Fibroblast of mammary gland (primary cell): ENCODE data around the gene MOB4.
A peak's percentile ranks its signal among the peaks of the same experiment; 100 is the strongest.
"Not testable (repeated sequence)": the region's sequence is repeated elsewhere in the genome, so short reads cannot be mapped to it uniquely, and the experiment has no call there.

Experiments used
- DNase-seq: peaks from one replicate; pipeline ENCODE4 v3.0.0-alpha.2; 2010; ENCODE audit warnings: low read depth
- H3K4me3 ChIP-seq: 2 replicates; pipeline ENCODE4 v1.5.1; 2011; ENCODE audit warnings: low read depth, mild to moderate bottlenecking, low read length, moderate library complexity; ENCODE audit not compliant: control insufficient read depth
- CTCF ChIP-seq: conservative IDR thresholded peaks from 2 replicates; pipeline ENCODE4 v1.5.1; 2011; ENCODE audit warnings: low read depth, low read length, inconsistent platforms; ENCODE audit not compliant: control insufficient read depth, insufficient read depth

The MOB4 gene

GRCh38 chr2:197515739-197516392 lies at the start of gene MOB4:
Gene MOB4 (plus strand): TSS chr2:197516066. CDS start chr2:197516087, 21 bp downstream.
- H3K4me3 ChIP-seq, result peak within 1 kb of the TSS; percentile 91
- peak; percentile 91 for DNase-seq
- TF ChIP-seq CTCF, result no peak

GRCh38 chr2:197472166-197472565 lies 43.7 kb upstream of the MOB4 start:
- DNase-seq, result no peak
- TF ChIP-seq CTCF, result no peak
- no peak overlapping the region for H3K4me3 ChIP-seq

- no peak for DNase-seq
- TF ChIP-seq CTCF, result no peak
- no peak overlapping the region for H3K4me3 ChIP-seq
Observed at GRCh38 chr2:197477797-197478196, 38.1 kb upstream of the MOB4 start.

GRCh38 chr2:197480165-197481036 lies 35.5 kb upstream of the MOB4 start:
- no peak overlapping the region for H3K4me3 ChIP-seq
- TF ChIP-seq CTCF, result no peak
- no peak for DNase-seq

- not testable (repeated sequence) for DNase-seq, H3K4me3 ChIP-seq
Observed at GRCh38 chr2:197484248-197484647, 31.6 kb upstream of the MOB4 start.

- no peak overlapping the region for H3K4me3 ChIP-seq
- DNase-seq, result no peak
- TF ChIP-seq CTCF, result no peak
Observed at GRCh38 chr2:197486175-197486574, 29.7 kb upstream of the MOB4 start.

- no peak for TF ChIP-seq CTCF
- no peak overlapping the region for H3K4me3 ChIP-seq
- no peak for DNase-seq
Observed at GRCh38 chr2:197487385-197487784, 28.5 kb upstream of the MOB4 start.
